ENCODE results near the gene SCLT1.

DNA sequence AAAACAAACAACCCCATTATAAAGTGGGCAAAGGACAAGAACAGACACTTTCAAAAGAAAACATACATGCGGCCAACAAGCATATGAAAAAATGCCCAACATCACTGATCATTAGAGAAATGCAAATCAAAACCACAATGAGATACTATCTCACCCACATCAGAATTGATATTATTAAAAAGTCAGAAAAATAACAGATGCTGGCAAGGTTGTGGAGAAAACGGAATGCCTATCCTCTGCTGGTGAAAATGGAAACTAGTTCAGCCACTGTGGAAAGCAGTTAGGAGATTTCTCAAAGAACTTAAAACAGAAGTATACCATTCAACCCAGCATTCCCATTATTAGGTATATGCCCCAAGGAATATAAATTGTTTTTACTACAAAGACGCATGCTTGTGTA lies 171.4 kb downstream of the SCLT1 start:
- TF ChIP-seq, protein P1, sequence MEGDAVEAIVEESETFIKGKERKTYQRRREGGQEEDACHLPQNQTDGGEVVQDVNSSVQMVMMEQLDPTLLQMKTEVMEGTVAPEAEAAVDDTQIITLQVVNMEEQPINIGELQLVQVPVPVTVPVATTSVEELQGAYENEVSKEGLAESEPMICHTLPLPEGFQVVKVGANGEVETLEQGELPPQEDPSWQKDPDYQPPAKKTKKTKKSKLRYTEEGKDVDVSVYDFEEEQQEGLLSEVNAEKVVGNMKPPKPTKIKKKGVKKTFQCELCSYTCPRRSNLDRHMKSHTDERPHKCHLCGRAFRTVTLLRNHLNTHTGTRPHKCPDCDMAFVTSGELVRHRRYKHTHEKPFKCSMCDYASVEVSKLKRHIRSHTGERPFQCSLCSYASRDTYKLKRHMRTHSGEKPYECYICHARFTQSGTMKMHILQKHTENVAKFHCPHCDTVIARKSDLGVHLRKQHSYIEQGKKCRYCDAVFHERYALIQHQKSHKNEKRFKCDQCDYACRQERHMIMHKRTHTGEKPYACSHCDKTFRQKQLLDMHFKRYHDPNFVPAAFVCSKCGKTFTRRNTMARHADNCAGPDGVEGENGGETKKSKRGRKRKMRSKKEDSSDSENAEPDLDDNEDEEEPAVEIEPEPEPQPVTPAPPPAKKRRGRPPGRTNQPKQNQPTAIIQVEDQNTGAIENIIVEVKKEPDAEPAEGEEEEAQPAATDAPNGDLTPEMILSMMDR (conservative IDR thresholded peaks at IDR 0.05; ENCODE audit: low read depth, low read length): no peak
- TF ChIP-seq EZH2phosphoT487 (IDR thresholded peaks at IDR 0.05; ENCODE audit: borderline replicate concordance, low read length) (no peak), EZH2 (IDR thresholded peaks at IDR 0.05; ENCODE audit: low read length, unreplicated experiment) (no peak)

Data from PC-3 (cell line).